ELR (cell line): ENCODE data around the gene PTGER3.

Experiments
- DNase-seq: peaks from one replicate; pipeline ENCODE4 v3.0.0-alpha.2; 2015; ENCODE audit warnings: low read depth

Gene PTGER3

DNA sequence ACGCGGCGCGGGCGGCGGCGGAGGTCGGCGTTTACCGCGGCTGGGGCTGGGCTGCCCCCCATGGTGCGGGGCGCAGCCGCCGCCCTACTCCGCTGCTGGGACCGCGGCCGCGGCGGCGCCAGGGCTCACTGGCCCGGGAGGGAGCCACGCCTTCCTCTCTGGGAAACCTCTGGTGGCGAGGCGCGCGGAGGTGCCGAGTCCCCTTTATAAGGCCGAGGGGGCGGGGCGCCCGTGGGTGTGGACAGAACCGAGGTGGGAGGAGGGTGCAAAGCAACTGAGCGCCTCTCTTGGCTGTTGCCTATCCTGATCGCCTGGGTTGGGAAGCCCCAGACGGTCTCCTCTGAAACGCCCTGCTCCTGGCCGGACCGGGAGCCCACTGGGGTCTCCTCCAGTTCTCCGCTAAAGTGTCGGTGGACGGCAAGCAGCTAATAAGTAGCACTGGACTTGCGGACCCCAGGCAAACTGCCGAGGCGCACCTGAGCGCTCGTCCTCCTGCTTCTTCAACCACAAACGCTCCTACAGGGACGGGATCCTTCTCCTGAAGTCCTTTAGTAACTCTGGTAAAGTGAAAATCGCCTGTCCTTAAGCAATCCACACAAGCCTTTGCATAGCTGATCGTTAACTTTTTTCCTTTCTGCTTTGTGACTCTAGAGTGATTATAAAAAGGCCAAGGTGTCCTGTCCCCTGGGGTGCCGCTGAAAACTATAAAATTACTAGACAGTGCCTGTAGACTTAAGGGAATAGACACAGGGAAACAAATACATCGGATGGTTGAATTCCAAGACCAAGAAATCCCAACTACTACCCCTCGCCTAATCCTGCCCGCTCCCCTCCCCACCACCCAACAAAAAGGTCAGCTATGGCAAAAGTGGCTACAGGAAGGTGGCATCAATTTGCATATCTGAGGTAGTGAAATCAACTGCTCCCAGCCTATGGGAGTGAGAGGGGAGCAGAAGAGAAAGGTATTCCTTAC lies at the start of gene PTGER3:
TSS of gene PTGER3 (minus strand) at position 182 of the 973 bp plus-strand sequence. CDS start 239 bp downstream, outside the sequence.
- peak; percentile 41 for DNase-seq

DNA sequence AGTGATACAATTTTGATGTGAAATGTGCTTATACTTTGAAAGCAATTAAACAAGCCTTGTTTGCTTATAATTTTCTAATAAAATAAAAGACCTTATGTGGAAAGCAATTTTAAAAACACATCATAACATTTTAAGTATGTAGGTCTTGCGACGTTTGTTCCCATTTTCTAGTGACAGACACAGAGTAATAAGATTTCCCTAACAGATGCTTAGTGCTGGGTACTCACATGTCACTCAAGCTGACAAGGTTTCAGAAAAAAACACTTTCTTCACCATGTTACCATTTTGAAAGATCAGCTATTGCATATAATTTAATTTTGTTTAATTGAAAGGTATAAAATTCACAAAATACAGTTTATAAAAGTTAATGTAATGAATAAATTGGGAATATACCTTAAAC lies 47.3 kb upstream of the PTGER3 start:
- no peak for DNase-seq

DNA sequence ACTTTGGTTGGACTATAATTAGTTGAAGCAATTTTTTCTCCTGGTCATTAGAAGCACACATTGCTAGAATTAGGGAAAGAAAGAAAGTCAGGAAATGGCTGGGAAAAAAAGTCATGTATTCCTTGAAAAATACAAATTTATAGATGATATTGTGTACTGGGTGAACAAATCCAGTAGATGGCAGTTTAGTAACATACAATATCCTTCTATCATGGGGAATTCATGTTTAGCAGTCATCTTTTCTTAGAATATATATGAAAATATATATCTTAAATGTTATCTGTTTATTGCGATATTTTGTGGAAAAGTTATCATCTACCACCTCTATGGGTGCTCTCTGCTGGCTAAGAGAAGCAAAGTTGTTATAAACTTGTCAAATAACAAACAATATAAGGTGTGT lies 46.3 kb upstream of the PTGER3 start:
- peak; percentile 43 for DNase-seq

DNA sequence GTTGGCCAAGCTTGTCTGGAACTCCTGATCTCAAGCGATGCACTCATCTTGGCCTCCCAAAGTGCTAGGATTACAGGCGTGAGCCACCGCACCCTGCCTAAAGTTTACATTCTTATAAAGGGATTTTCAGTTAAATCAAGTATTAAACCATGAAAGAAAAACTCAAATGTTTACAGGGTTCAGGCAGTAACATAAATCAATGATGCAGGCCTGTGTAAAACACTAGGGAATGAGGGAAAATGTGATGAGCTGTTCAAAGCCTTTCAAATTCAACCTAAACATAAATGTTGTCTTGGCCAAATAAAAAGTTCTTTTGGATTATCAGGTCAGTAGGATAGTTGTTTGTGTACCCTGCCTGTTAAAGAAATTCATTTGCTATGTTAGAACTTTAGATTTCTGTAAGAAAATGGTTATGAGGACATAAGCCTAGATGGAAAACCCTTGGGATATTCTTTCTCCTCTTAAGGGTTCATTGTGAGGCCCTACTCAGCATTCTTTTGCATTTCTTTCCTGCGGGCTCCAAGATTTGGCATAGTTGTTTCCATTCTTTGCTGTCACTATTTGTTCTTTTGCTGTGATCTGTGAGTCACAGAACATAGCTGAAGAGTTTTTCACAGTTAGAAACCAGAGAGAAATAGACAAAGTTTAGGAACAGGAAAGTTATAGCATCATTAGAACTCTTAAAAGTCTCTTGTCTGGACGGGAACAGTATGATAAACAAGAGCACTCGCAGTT lies 42.1 kb upstream of the PTGER3 start:
- DNase-seq = peak; percentile 33

DNA sequence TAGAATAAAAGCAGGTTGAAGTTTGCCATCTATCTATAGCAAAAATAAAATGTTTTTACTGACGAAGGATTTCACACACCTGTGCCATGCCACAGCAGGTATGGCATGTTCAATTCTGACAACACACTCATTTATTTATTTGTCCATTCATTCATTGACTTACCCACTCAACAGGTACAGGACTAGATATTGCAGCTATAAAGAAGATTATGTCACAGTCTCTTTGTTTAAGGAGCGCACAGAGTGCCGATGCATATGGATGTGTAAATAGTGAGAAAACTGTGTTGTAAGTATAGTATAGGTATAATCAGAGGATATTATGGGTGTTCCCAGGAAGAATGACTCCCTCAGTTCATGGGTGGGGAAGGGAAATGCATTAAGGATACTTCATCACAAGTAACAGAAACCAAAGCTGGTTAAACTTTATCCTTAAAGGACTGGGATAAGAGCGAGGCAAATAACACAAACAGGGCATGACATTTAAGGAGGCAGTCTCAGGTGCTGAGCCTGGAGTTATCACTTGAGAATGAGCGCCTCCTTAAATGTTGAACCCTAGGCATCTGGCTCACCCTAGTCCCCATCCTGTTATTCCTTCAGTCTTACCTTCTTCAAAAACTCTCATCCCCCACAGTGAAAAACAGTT lies 41.1 kb upstream of the PTGER3 start:
- DNase-seq = no peak

DNA sequence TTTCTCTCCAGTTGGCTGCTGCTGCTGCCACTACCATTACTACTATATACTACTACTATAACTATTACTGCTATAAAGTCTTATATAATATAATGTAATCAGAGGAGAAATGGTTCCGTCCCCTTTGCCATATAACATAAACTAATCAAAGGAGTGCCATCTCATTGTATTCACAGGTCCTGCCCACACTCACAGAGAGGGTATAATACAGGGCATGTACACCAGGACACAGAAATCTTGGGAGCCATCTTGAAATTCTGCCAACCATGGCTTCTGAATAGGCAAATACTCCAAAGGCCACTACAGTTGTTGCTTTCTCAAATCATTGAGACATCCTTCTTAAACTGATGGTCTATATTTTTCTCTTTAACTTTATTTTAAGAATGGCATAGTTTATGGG lies 40.1 kb upstream of the PTGER3 start:
- no peak for DNase-seq

DNA sequence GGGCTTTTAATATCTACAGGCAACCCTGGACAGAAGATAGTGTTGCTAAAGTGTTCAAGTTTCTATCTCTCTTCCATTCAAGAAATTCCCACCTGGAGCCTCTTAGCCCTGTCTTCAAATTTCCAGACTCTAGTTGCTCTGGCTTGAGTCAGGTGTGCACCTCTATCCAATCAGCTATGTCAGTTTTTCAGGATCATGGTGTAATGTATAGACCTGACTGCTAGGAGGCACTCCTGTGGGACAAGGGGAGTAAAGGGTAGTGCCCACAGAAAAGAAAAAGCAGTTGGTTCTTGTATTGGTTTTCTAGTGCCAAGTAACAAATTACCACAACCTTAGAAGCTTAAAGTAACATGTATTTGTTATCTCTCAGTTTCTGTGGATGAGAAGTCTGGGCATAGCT lies 39.4 kb upstream of the PTGER3 start:
- DNase-seq = no peak

DNA sequence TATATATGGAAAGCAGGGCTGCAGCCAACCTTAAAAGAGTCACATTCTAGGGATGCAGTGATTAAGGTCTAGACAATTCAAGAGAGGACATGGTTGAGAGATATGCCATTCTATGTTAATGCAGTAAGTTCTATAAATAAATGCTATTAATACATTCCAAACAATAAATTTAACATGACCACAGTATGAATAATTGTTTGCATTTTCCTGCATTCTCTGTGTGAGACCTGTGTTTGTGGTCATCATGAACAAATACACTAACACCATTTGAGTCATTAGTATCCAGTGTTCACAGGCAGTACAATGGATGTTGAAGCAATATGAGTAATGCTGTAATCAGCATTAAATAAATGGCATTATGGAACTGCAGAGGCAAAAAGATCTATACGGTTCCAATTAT lies 38.7 kb upstream of the PTGER3 start:
- peak; percentile 60 for DNase-seq

DNA sequence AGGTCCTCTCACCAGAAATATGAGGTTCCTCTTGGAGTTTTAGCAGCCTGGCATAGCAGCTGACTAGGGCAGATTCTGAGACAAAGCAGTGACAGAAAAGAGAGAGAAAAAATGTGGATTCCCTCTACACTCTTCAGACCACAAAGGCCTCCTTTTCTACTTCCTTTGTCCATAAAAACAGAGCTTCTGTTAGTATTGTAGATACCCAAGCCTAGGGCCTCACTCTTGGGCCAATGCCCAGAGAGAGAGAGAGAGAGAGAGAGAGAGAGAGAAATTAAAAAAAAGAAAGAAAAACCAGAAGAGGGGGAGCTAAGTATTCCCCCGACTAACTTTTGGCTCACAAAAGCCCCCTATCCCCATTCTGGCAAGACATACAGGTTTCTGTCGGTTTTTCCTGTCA lies 35.7 kb upstream of the PTGER3 start:
- DNase-seq = no peak

DNA sequence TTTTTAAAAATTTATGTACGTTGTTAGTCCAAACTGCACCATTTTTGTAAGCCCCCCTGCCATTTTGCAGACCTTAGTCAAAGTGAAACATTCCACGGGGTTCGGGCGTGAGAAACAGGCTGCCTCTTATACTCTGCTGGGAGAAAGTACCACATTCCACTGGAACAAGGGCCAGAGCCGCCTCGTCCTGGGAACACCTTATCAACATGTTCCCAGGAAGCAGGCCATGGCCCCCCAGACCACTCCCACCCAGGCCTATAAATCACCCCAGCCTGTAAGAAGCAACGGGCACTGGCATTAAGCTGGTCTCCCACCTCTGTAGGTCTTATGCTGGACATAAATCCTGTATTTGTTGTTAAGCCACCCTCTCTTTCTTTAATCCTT lies 34.1 kb upstream of the PTGER3 start:
- no peak for DNase-seq

DNA sequence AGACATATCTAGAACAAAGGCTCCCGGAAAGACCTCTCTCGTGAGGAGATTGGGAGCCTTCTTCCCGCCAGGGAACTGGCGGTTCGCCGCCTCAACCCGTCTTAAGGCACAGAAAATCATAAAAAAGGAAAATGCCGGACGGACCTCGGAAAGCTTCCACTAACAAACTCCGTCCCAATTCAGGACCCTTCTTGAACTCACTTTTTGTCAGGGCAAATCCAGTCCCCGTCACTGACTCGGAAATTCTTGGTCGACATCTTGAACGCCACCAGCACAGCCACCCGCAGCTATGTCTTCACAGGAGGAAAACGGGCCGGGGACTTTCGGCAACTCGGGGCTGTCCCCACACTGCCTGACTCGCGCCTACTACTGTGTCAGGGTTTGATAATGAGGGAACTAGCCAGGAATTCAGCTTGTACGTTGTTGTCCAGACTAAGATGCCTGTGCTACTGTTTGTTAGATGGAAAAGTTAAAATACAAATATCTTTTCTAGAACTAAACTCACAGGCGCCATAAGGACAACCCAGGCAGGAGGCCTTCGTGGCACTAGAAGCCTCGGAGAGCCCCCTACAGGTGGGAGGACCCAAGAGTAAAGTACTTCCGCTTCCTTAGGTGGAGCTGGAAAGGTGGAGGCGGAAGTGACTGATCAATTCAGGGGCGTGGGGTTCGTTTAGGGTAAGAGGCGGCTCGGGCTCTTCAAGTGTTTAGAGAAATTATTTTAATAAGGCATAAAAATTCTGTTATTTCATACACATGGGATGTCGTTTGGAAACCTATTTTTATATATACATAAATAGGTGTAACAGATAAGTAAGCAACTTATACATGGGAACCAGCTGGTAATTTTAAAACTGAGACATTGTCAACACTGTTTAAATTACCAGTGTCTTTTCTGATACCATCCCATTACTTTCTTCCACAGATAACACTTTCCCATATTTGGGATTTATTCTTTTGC lies 33.4 kb upstream of the PTGER3 start, which contains the start of gene ZRANB2:
TSS of gene ZRANB2 (minus strand) at position 297 of the 958 bp plus-strand sequence. CDS start at position 257, 40 bp downstream.
- peak; percentile 98 for DNase-seq

DNA sequence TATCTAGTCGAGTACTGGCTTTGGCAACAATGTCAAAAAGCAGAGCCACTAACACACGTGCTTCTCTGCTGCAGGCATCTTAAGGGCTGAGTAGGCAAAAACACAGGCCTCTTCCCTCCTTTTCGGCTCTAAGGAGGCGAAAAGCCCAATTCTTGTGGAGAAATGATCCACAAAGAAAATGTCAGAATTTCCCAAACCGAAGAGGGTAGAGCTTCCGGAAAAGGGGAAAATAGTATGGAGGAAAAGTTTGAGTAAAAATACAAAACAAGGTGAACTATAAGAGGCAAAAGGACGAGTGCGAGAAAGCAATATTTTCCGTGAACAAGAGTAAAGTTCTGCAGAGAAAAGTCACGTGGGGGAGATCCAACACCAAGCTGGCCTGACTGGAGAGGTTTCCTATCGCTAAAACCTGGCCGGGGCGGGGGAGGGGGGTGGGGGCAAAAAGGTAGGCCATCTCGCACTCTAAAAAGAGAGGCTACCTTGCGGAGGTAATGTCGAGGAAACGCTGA lies 32.7 kb upstream of the PTGER3 start:
- peak; percentile 38 for DNase-seq

DNA sequence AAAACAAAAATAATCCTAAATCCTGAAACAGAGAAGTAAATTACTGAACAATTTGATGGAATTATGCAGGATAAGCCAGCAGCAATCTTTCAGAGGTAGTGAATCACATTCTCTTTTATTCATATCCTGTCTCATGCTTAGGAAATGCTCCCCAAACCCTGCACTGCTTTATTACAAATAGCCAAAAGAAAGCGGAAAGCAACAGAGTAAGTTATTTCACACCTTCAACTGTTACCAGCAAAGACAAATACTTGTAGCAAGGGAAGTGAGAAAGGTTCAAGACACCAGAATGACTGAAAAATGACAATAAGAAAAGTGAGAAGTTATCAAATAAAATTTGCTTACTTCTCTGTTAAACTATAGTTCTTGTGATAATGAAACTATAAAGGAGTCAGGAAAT lies 27.1 kb upstream of the PTGER3 start:
- peak; percentile 26 for DNase-seq

DNA sequence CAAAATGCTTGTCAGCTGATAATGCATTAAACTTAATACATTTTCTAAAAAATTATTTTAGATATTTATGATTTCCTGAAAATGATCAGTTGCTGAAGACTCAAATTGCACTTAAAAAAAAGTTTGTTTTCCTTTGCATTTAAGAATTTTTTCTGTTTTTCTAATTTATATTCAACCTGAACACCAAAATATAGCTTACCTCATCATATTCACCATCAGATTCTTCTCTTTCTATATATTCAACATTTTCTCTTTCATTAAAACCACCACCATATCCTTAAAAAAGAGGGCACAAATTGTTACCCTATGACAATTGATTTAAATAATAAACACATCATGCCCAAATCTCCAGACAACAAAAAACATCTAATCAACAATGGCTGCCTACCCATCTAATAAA lies 24.7 kb upstream of the PTGER3 start:
- no peak for DNase-seq

DNA sequence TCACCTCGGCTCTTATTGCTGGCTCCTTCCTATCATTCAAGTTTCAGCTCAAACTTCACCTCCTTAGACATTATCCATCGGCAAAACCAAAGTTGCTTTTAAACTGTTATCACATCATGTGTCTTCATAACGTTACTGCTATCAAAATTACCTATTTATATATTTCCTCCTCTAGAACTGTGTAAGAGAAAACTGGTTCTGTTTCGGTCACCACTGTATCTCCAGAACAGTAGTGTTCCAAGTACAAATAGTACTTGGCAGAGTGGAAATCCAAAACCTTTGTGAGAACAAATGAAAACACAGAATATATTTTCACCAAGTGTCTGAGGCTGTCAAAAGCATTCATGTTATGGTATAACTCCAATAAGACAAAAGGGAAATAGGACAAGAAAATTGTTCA lies 24.1 kb upstream of the PTGER3 start:
- no peak for DNase-seq

DNA sequence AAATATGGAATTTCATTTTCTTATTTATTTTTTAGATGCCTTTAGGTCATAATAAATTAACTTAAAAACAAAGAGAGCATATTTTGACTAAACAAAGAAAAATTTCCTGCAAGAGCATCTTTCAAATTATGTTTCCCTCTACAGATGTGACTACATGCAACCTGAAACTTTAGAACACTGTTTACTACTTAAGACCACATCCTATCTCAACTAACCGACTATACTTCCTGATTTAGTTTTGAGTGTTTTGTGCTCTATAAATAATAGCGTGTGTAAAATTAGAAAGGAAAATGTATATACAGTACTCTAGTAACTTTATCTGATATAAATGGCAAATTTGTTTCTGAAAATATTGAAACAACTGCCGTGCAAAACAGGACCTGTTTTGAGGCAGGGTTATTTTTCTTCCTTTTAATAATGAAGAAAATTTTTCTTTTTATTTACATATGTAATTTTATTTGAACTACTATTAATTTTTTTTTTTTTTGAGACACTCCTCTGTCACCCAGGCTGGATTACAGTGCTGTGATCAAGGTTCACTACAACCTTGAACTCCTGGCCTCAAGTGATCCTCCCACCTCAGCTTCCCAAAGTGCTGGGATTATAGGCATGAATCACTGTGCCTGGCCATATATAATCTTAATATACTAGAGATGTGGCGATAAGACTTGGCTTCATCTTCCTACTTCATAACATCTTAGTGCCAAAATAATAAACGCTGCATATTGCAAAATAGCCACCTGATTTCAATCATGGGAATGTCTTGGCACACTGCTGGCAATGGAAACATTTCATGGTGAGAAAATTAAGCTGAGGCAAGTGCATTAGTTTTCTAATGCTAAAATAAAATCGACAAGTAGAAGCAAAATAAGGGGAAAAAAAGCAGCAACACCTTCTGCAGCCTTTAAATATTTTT lies 21.0 kb upstream of the PTGER3 start:
- no peak for DNase-seq

DNA sequence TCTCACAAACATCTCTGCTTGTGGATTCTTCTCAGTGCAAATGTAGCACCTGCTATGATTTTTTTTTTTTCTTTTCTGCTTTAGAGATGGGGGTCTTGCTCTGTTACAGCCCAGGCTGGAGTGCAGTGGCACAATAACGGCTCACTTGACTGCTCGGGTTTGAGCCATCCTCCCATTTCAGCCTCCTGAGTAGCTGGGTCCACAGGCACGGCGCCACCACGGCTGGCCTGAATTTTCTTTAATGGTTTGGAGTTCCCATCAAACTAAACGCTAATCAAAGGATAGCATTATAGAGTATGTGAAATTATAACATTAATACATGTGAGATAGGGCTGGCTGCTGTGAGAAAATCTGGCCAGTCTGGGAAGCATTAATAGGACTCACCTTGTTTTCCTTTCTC lies 7.2 kb upstream of the PTGER3 start:
- no peak for DNase-seq

DNA sequence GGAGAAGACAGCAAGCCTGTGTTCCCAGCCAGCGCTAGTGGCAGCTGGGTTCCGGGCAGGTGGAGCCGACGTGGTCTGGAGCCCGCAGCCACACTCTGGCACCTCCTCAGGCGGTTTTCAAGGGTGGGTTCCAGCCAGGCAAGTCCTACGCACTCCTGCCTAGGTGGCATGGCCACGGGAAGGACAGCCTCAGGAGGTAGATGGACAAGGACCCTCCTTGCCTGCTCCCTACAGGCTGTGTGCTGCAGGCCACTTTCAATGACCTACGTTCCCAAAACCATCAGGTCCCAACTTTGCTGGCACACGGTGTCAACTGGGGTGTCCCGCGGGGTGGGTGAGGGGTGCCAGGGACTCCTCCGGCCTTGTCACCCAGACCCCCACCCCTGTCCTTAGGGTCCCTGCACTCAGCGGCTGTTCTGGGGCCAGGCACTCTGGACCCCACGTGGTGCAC lies 6.7 kb upstream of the PTGER3 start:
- no peak for DNase-seq

DNA sequence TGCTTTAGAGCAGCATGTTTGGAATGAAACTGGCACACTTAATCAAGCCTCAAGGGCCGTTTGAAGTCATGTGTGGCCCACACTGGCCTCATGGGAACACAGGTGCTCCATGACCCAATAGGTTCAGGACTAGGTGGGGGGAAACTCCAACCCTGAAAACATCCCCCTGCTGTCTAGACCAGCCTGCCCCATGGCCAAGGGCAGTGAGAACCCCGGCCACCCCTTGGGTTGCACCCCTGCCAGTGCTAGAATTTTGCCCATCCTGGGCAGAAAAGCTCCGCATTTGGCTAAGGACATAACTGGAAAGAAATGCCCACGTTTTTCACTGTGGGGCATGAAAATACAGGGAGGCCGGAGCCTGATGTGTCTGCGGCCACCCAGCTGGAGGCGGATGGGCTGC lies 6.1 kb upstream of the PTGER3 start:
- DNase-seq = no peak

DNA sequence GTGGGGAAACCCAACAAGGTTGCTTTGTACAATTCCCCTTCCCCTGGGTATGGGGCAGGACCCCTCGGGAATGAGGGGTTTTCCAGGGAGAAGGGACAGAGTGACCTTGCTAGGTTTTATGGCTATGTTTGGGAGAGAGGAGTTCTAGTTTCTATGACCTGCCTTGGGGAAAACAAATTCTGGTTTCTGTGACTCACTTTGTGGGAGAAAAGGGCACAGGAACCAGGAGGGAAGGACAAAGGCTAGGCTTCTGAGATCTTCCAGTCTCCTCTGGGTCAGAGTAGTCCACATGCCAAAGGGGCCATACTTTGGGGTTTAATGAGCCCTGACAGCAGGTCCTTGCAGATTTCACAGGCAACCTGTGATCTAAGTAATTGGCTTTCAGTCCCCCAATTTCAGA lies 5.5 kb upstream of the PTGER3 start:
- DNase-seq = no peak
